Astrocyte (in vitro differentiated cells and primary cell): ENCODE data around the gene MYOD1.

ENCODE experiments used
- CTCF ChIP-seq: IDR thresholded peaks from 2 replicates; pipeline ENCODE4 v1.5.1; 2011; ENCODE audit warnings: low read depth, mild to moderate bottlenecking, inconsistent platforms, low read length, moderate library complexity; ENCODE audit not compliant: insufficient read depth
- EZH2 ChIP-seq: IDR thresholded peaks from 2 replicates; pipeline ENCODE4 v1.6.1; 2012; ENCODE audit warnings: mild to moderate bottlenecking, low read length, inconsistent platforms; ENCODE audit not compliant: insufficient read depth

GRCh38 chr11:17713851-17714250, 5.5 kb upstream of the MYOD1 start:
- TF ChIP-seq CTCF (no peak), EZH2 (no peak)
